SK-N-SH (cell line): Measurements from ENCODE around the gene ADRA1B. TPM values are rescaled to one million over a fixed set of nuclear protein-coding genes. Genes with fewer than 3 reads are reported as not detected.

Experiments used
- CTCF ChIA-PET: fragments of 300-600, 350-600 bp; formaldehyde crosslinking; extraction: SDS; loops from one replicate; lab custom pipeline; 2021; lab: Yijun Ruan, JAX
- POLR2A ChIA-PET: fragments of 350-600 bp; sonication (Branson Sonifier 250); formaldehyde crosslinking; extraction: SDS; loops from one replicate; lab custom pipeline; 2020; ENCODE audit warnings: antibody characterized with exemption, inconsistent platforms; lab: Yijun Ruan, JAX
- DNase-seq: peaks from one replicate; pipeline ENCODE4 v3.0.0; 2012
- H2AFZ ChIP-seq: fragments of 200-600 bp; sonication (generic); 2 replicates; pipeline ENCODE4 v1.8.1; 2016; ENCODE audit warnings: antibody characterized with exemption, mild to moderate bottlenecking, low read depth
- H3F3A ChIP-seq: fragments of 200-600 bp; sonication (generic); replicated peaks from 2 replicates; pipeline ENCODE3; 2016; ENCODE audit warnings: antibody characterized with exemption, mild to moderate bottlenecking; ENCODE audit not compliant: insufficient read depth
- H3K27ac ChIP-seq, 2 experiments: fragments of 200-500 bp in 1 of 2; fragments of 200-600 bp in 1 of 2; sonication (Bioruptor generic) in 1 of 2; sonication (generic), shearing (Covaris generic) in 1 of 2; 2 replicates each; pipeline versions ENCODE4 v1.5.1 to v1.6.1; 2014 to 2016; ENCODE audit warnings: low read depth in 2 of 2, inconsistent platforms in 1 of 2, low read length in 1 of 2, mild to moderate bottlenecking in 1 of 2, mixed read lengths in 1 of 2
- H3K27me3 ChIP-seq: fragments of 200-600 bp; sonication (generic), shearing (Covaris generic); 2 replicates; pipeline ENCODE4 v1.6.1; 2016; ENCODE audit warnings: mixed run types; ENCODE audit not compliant: insufficient read depth
- H3K36me3 ChIP-seq, 2 experiments: fragments of 200-500 bp in 1 of 2; fragments of 200-600 bp in 1 of 2; sonication (Bioruptor generic) in 1 of 2; sonication (generic) in 1 of 2; replicated peaks in 1 of 2; 2 replicates each; pipeline versions ENCODE3 to v1.5.1; 2014 to 2016; ENCODE audit warnings: low read length in 1 of 2, mild to moderate bottlenecking in 1 of 2; ENCODE audit not compliant: insufficient read depth in 2 of 2, control insufficient read depth in 1 of 2
- H3K4me1 ChIP-seq, 2 experiments: fragments of 200-500 bp in 1 of 2; fragments of 200-600 bp in 1 of 2; sonication (Bioruptor generic) in 1 of 2; sonication (generic), shearing (Covaris generic) in 1 of 2; 2 replicates each; pipeline versions ENCODE4 v1.5.1 to v1.6.1; 2014 to 2016; ENCODE audit warnings: low read depth in 1 of 2, low read length in 1 of 2, mixed run types in 1 of 2; ENCODE audit not compliant: insufficient read depth in 2 of 2, control insufficient read depth in 1 of 2
- H3K4me2 ChIP-seq: fragments of 200-600 bp; sonication (generic), shearing (Covaris generic); 2 replicates; pipeline ENCODE4 v1.6.1; 2017; ENCODE audit warnings: mixed run types
- H3K4me3 ChIP-seq, 2 experiments: fragments of 200-500 bp in 1 of 2; fragments of 200-600 bp in 1 of 2; sonication (Bioruptor generic) in 1 of 2; sonication (generic), shearing (Covaris generic) in 1 of 2; 2 replicates each; pipeline versions ENCODE4 v1.5.1 to v1.8.1; 2014 to 2016; ENCODE audit warnings: low read depth in 2 of 2, inconsistent platforms in 1 of 2, low read length in 1 of 2, mild to moderate bottlenecking in 1 of 2, mixed read lengths in 1 of 2, moderate library complexity in 1 of 2
- H3K79me2 ChIP-seq: fragments of 200-600 bp; sonication (generic); 2 replicates; pipeline ENCODE4 v1.8.1; 2017; ENCODE audit warnings: mild to moderate bottlenecking; ENCODE audit not compliant: insufficient read depth
- H3K9ac ChIP-seq: fragments of 200-600 bp; sonication (generic); 2 replicates; pipeline ENCODE4 v1.6.1; 2017; ENCODE audit warnings: mixed run types
- H3K9me2 ChIP-seq: fragments of 200-600 bp; sonication (generic); 2 replicates; pipeline ENCODE4 v1.6.1; 2017; ENCODE audit warnings: mixed run types
- H3K9me3 ChIP-seq: fragments of 200-600 bp; sonication (generic); 2 replicates; pipeline ENCODE4 v1.6.1; 2017; ENCODE audit warnings: mixed run types, mild to moderate bottlenecking, moderate library complexity
- H4K20me1 ChIP-seq: fragments of 200-600 bp; sonication (generic); 2 replicates; pipeline ENCODE4 v1.6.1; 2017; ENCODE audit warnings: mild to moderate bottlenecking, mixed run types; ENCODE audit not compliant: insufficient read depth
- CHD2 ChIP-seq: fragments of 150-350 bp; IDR thresholded peaks from 2 replicates; pipeline ENCODE4 v1.6.1; 2018; ENCODE audit warnings: low read length; ENCODE audit not compliant: partially characterized antibody
- ELF1 ChIP-seq: IDR thresholded peaks from 2 replicates; pipeline ENCODE4 v1.4.0; 2012
- EP300 ChIP-seq, 2 experiments: IDR thresholded peaks; 2 replicates each; pipeline versions ENCODE4 v1.4.0 to v1.6.1; 2012; ENCODE audit warnings: borderline replicate concordance in 1 of 2, low read depth in 1 of 2, low read length in 1 of 2
- FOSL2 ChIP-seq: IDR thresholded peaks from 2 replicates; pipeline ENCODE4 v1.4.0; 2012; ENCODE audit warnings: low read depth, mild to moderate bottlenecking, moderate library complexity, borderline replicate concordance
- FOXJ3 ChIP-seq: sonication (generic); formaldehyde crosslinking; IDR thresholded peaks from 2 replicates; pipeline ENCODE4 v1.5.1; 2020; ENCODE audit warnings: mild to moderate bottlenecking, missing genetic modification reagents
- FOXM1 ChIP-seq: IDR thresholded peaks from 2 replicates; pipeline ENCODE4 v1.4.0; 2012; ENCODE audit warnings: low read depth, mild to moderate bottlenecking
- GATA2 ChIP-seq: sonication (generic); formaldehyde crosslinking; IDR thresholded peaks from 2 replicates; pipeline ENCODE4 v1.5.0; 2020; ENCODE audit warnings: mild to moderate bottlenecking, missing genetic modification reagents
- NRF1 ChIP-seq: IDR thresholded peaks from 2 replicates; pipeline ENCODE4 v1.6.1; 2012; ENCODE audit warnings: low read depth, mild to moderate bottlenecking, low read length
- RAD21 ChIP-seq: IDR thresholded peaks from 2 replicates; pipeline ENCODE4 v1.6.1; 2012; ENCODE audit warnings: mild to moderate bottlenecking, low read length
- RCOR1 ChIP-seq: fragments of 150-350 bp; IDR thresholded peaks from 2 replicates; pipeline ENCODE4 v1.6.1; 2017; ENCODE audit warnings: antibody characterized with exemption, low read length
- TCF12 ChIP-seq: IDR thresholded peaks from 2 replicates; pipeline ENCODE4 v1.4.0; 2012
- TEAD4 ChIP-seq: IDR thresholded peaks from 2 replicates; pipeline ENCODE4 v1.4.0; 2012; ENCODE audit warnings: mild to moderate bottlenecking, borderline replicate concordance; ENCODE audit not compliant: insufficient read depth
- YY1 ChIP-seq: IDR thresholded peaks from 2 replicates; pipeline ENCODE4 v1.4.0; 2012; ENCODE audit warnings: low read depth, mild to moderate bottlenecking
- WGBS: methylation state at CpG from one replicate; pipeline ENCODE4 v1.1.6; 2017; ENCODE audit warnings: low lambda C conversion rate; 5-methylcytosine and 5-hydroxymethylcytosine counted together
- polyA plus RNA-seq, 3 experiments: library from polyadenylated mRNA; depleted of rRNA; stranded (reverse); fragments of >200 nt; gene quantifications; 2 replicates each; pipeline ENCODE4 v1.2.3, GENCODE V29; 2012
- TF ChIP-seq, protein P1 (sequence below): IDR thresholded peaks from 2 replicates; pipeline ENCODE4 v1.4.0; 2012; ENCODE audit warnings: low read depth, borderline replicate concordance
- TF ChIP-seq, protein P2 (sequence below): fragments of 150-350 bp; IDR thresholded peaks from 2 replicates; pipeline ENCODE4 v1.6.1; 2017; ENCODE audit warnings: antibody characterized with exemption, low read length, low read depth, borderline replicate concordance
- TF ChIP-seq, protein P3 (sequence below): fragments of 200-600 bp; sonication (generic); IDR thresholded peaks from 2 replicates; pipeline ENCODE4 v1.6.1; 2017; ENCODE audit warnings: antibody characterized with exemption, mild to moderate bottlenecking, moderate library complexity
- TF ChIP-seq, protein P4 (sequence below): fragments of 150-350 bp; IDR thresholded peaks from 2 replicates; pipeline ENCODE4 v1.6.1; 2016; ENCODE audit warnings: mild to moderate bottlenecking, low read depth, low read length

Gene ADRA1B
- polyA plus RNA-seq, 1 of the 3 experiments (the other 2 are of a cell fraction): 2.2 TPM

DNA sequence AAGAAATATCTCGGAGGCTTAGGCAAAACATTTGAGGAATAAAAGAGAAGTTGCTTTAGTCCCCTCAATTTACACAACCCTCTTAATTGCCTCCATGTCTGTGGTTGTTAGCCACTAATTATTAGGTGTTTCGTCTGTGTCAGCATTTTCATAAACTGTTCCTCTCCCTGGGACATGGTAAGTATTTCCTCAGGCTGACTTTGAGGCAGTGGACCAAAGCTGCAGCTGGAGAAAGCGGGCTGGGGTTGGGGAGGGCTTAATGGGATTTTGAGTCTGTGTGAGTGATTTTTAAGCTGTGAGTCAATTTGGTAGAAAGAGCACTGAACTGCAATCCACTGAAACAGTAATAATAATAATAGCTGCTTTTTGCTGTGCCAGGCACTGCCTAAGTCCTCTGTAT lies 79.6 kb downstream of the ADRA1B start:
- H3K36me3 ChIP-seq: no peaks in the 10 kb centered on the region
- no peaks in the 10 kb centered on the region; the same call in 1 of the 2 replicates for H3K9me3 ChIP-seq
- H2AFZ ChIP-seq: no peak overlapping the region
- H3K79me2 ChIP-seq: no peaks in the 10 kb centered on the region
- H4K20me1 ChIP-seq: no peaks in the 10 kb centered on the region
- no peak overlapping the region for H3K9ac ChIP-seq
- H3K4me3 ChIP-seq: no peak overlapping the region
- H3K4me1 ChIP-seq: no peaks in the 10 kb centered on the region
- TF ChIP-seq CHD2: no peak
- TF ChIP-seq, protein P1, sequence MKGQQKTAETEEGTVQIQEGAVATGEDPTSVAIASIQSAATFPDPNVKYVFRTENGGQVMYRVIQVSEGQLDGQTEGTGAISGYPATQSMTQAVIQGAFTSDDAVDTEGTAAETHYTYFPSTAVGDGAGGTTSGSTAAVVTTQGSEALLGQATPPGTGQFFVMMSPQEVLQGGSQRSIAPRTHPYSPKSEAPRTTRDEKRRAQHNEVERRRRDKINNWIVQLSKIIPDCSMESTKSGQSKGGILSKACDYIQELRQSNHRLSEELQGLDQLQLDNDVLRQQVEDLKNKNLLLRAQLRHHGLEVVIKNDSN: no peak
- no peak for TF ChIP-seq GATA2 (CRISPR knock-in tag)
- no peak for TF ChIP-seq NRF1
- TF ChIP-seq YY1: no peak
- no peak for TF ChIP-seq RCOR1
- no peak for TF ChIP-seq FOXM1
- no peak for TF ChIP-seq RAD21
- no peak for TF ChIP-seq ELF1
- no peak for TF ChIP-seq EP300 (IDR thresholded peaks at IDR 0.05; ENCODE audit: borderline replicate concordance in 1 of 2, low read depth in 1 of 2, low read length in 1 of 2)
- TF ChIP-seq FOSL2: no peak
- TF ChIP-seq, protein P2, sequence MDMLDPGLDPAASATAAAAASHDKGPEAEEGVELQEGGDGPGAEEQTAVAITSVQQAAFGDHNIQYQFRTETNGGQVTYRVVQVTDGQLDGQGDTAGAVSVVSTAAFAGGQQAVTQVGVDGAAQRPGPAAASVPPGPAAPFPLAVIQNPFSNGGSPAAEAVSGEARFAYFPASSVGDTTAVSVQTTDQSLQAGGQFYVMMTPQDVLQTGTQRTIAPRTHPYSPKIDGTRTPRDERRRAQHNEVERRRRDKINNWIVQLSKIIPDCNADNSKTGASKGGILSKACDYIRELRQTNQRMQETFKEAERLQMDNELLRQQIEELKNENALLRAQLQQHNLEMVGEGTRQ: no peak
- no peak for TF ChIP-seq TEAD4
- TF ChIP-seq TCF12: no peak
- H3K27me3 ChIP-seq: no peaks in the 10 kb centered on the region
- H3K9me2 ChIP-seq: no peaks in the 10 kb centered on the region
- no peak overlapping the region for H3K4me2 ChIP-seq
- POLR2A ChIA-PET: no interaction called here
- no peak for DNase-seq
- WGBS: 72% methylated on average over 3 of the region's 3 CpGs
- H3K27ac ChIP-seq: no peak overlapping the region
- no peaks in the 10 kb centered on the region for H3F3A ChIP-seq
- CTCF ChIA-PET: interaction anchor here (1.8 kb wide), 1 partner anchor 9 kb away, joined by 11 read pairs; no protein-coding TSS in a partner anchor

DNA sequence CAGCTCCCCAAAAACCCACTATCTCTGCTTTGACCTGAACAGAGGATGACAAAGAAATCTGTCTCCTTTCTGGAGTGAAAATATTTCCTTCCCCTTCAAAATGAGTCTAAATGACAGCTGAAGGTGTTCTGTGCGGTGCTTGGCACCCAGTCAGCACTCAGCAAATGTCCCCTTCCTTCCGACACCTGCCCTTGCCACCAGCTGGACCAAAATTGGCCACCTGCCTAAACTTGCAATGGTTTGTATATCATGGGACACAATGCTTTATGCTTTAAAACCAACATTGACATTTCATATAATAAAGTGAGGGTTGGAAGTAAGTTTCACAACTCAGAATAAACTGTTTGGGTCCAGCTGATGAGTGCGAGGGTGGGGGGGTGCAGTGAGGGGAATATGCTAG lies 85.2 kb downstream of the ADRA1B start:
- H3K36me3 ChIP-seq: no peaks in the 10 kb centered on the region
- no peaks in the 10 kb centered on the region for H3F3A ChIP-seq
- TF ChIP-seq FOXJ3 (CRISPR knock-in tag) (no peak), NRF1 (no peak)
- TF ChIP-seq, protein P3, sequence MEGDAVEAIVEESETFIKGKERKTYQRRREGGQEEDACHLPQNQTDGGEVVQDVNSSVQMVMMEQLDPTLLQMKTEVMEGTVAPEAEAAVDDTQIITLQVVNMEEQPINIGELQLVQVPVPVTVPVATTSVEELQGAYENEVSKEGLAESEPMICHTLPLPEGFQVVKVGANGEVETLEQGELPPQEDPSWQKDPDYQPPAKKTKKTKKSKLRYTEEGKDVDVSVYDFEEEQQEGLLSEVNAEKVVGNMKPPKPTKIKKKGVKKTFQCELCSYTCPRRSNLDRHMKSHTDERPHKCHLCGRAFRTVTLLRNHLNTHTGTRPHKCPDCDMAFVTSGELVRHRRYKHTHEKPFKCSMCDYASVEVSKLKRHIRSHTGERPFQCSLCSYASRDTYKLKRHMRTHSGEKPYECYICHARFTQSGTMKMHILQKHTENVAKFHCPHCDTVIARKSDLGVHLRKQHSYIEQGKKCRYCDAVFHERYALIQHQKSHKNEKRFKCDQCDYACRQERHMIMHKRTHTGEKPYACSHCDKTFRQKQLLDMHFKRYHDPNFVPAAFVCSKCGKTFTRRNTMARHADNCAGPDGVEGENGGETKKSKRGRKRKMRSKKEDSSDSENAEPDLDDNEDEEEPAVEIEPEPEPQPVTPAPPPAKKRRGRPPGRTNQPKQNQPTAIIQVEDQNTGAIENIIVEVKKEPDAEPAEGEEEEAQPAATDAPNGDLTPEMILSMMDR: no peak
- TF ChIP-seq, protein P4, sequence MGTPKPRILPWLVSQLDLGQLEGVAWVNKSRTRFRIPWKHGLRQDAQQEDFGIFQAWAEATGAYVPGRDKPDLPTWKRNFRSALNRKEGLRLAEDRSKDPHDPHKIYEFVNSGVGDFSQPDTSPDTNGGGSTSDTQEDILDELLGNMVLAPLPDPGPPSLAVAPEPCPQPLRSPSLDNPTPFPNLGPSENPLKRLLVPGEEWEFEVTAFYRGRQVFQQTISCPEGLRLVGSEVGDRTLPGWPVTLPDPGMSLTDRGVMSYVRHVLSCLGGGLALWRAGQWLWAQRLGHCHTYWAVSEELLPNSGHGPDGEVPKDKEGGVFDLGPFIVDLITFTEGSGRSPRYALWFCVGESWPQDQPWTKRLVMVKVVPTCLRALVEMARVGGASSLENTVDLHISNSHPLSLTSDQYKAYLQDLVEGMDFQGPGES: no peak
- TF ChIP-seq, protein P2: no peak
- TF ChIP-seq, all 33 proteins: peak for 0
- Histone ChIP-seq H4K20me1 (no peaks in the 10 kb centered on the region), H3K9me3 (no peaks in the 10 kb centered on the region), H3K4me3 (no peak overlapping the region), H3K9me2 (no peaks in the 10 kb centered on the region), H3K79me2 (no peaks in the 10 kb centered on the region), H3K27me3 (no peaks in the 10 kb centered on the region), H3K27ac (no peak overlapping the region), H3K4me1 (no peaks in the 10 kb centered on the region), H3K9ac (no peak overlapping the region), H2AFZ (no peak overlapping the region), H3K4me2 (no peak overlapping the region)
- WGBS: 71% methylated on average over 3 of the region's 3 CpGs
- CTCF ChIA-PET: interaction anchor here (0.6 to 0.9 kb wide), 2 partner anchors 10 kb away, joined by 3 read pairs; no protein-coding TSS in a partner anchor
- DNase-seq: no peak
- POLR2A ChIA-PET: no interaction called here
